ENCODE results near the gene MYH9. TPM values are rescaled to one million over a fixed set of nuclear protein-coding genes. Genes with fewer than 3 reads are reported as not detected.
A peak's percentile ranks its signal among the peaks of the same experiment; 100 is the strongest.

Gene MYH9
- total RNA-seq, 3 donors from 2014 or later (not counting 1 experiment from before 2014, with no cell fraction given): 803 to 1,038 (median 808) TPM

GRCh38 chr22:36358533-36359469 lies 29.0 kb downstream of the MYH9 start:
- Histone ChIP-seq H3K27me3 (ENCODE audit: control insufficient read depth, insufficient read depth, low read length) (no peaks in the 10 kb centered on the region), H3K36me3 (ENCODE audit: control insufficient read depth, insufficient read depth, low read length) (peaks cover 8% of the 10 kb centered on the region), H3K4me3 (ENCODE audit: low read length) (no peak overlapping the region), H3K4me1 (ENCODE audit: control insufficient read depth, insufficient read depth, low read length) (peaks cover 99% of the 10 kb centered on the region), H3K27ac (ENCODE audit: low read length) (peak overlapping the region; percentile 34), H3K9me3 (ENCODE audit: control insufficient read depth, insufficient read depth, low read length) (no peaks in the 10 kb centered on the region)
- Mint-ChIP-seq H3K27me3 (ENCODE audit: low read depth in 2 of 2) (no peaks in the 10 kb centered on the region), H3K27ac (peak overlapping the region; percentile 90 to 96), H3K4me3 (peak overlapping the region; percentile 80), H3K4me1 (peaks cover 90 to 97% of the 10 kb centered on the region in 2 donors), H3K36me3 (no peaks in the 10 kb centered on the region), H3K9me3 (no peaks in the 10 kb centered on the region)
- intact Hi-C loops (cut with micrococcal nuclease): no loop called here
- DNase-seq: peak in 1 of 2 donors; percentile 70
- no peak for TF ChIP-seq CTCF (IDR thresholded peaks at IDR 0.05)
- WGBS (ENCODE audit: insufficient coverage): 80% methylated on average over 6 of the region's 9 CpGs
- peak; percentile 14 to 58 (median 49) for ATAC-seq

- no peaks in the 10 kb centered on the region for H3K27me3 ChIP-seq (ENCODE audit: control insufficient read depth, insufficient read depth, low read length)
- TF ChIP-seq CTCF (IDR thresholded peaks at IDR 0.05): peak; percentile 42
- ATAC-seq (peak; percentile 65 to 75 (median 73)), DNase-seq (peak in 1 of 2 donors; percentile 83)
- intact Hi-C loops (cut with micrococcal nuclease): loop anchor here (1.0 to 2.0 kb wide), 2 partner anchors 26 to 113 kb away; no protein-coding TSS in a partner anchor
- peaks cover 99% of the 10 kb centered on the region for H3K4me1 ChIP-seq (ENCODE audit: control insufficient read depth, insufficient read depth, low read length)
- H3K36me3 ChIP-seq (ENCODE audit: control insufficient read depth, insufficient read depth, low read length): peaks cover 2% of the 10 kb centered on the region
- no peak overlapping the region for H3K4me3 ChIP-seq (ENCODE audit: low read length)
- no peaks in the 10 kb centered on the region for H3K9me3 ChIP-seq (ENCODE audit: control insufficient read depth, insufficient read depth, low read length)
- 63% methylated on average over 24 of the region's 25 CpGs for WGBS (ENCODE audit: insufficient coverage)
- H3K27ac ChIP-seq (ENCODE audit: low read length): peak overlapping the region; percentile 38
- Mint-ChIP-seq H3K9me3 (no peaks in the 10 kb centered on the region), H3K4me3 (peak overlapping the region; percentile 64), H3K36me3 (no peaks in the 10 kb centered on the region), H3K27me3 (ENCODE audit: low read depth in 2 of 2) (no peaks in the 10 kb centered on the region), H3K27ac (peak overlapping the region; percentile 90 to 96), H3K4me1 (peaks cover 87 to 93% of the 10 kb centered on the region in 2 donors)
These were observed 30.8 kb downstream of the MYH9 start for GRCh38 chr22:36356708-36357624.

DNA sequence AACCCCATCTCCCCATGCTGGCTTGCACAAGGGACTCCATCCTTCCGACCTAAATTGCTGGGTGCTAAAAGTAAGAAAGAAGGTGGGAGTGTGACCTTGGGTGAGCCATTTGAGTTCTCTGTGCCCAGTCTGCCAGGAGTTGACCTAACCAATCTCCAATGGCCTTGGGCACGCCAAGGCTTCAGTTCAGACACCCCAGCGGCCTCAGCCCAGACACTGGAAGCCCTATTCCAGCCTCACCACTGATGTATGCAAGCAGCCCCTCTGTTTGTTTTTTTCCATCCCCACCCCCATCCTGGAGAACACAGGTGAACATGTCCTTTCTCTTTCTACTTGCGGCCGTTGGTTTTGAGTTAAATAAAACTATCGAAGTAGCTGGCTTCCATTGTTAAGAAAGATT lies 31.9 kb downstream of the MYH9 start:
- Histone ChIP-seq H3K27me3 (ENCODE audit: control insufficient read depth, insufficient read depth, low read length) (no peaks in the 10 kb centered on the region), H3K9me3 (ENCODE audit: control insufficient read depth, insufficient read depth, low read length) (no peaks in the 10 kb centered on the region), H3K4me3 (ENCODE audit: low read length) (no peak overlapping the region), H3K27ac (ENCODE audit: low read length) (peak overlapping the region; percentile 57), H3K4me1 (ENCODE audit: control insufficient read depth, insufficient read depth, low read length) (peaks cover 99% of the 10 kb centered on the region), H3K36me3 (ENCODE audit: control insufficient read depth, insufficient read depth, low read length) (peaks cover 2% of the 10 kb centered on the region)
- H3K27me3 Mint-ChIP-seq (ENCODE audit: low read depth in 2 of 2): no peaks in the 10 kb centered on the region
- H3K4me1 Mint-ChIP-seq: peaks cover 87 to 93% of the 10 kb centered on the region in 2 donors
- H3K27ac Mint-ChIP-seq: peak overlapping the region; percentile 90 to 96
- no peaks in the 10 kb centered on the region for H3K36me3 Mint-ChIP-seq
- no peaks in the 10 kb centered on the region for H3K9me3 Mint-ChIP-seq
- TF ChIP-seq CTCF (IDR thresholded peaks at IDR 0.05): no peak
- no peak for ATAC-seq
- intact Hi-C loops (cut with micrococcal nuclease): loop anchor here (2.0 kb wide), 1 partner anchor 27 kb away; no protein-coding TSS in a partner anchor
- DNase-seq: no peak
- 72% methylated on average over 5 of the region's 6 CpGs for WGBS (ENCODE audit: insufficient coverage)
- peak overlapping the region; percentile 70 for H3K4me3 Mint-ChIP-seq
